B cell (primary cell): ENCODE measurements around the gene ZNF580.

Experiments
- CTCF ChIP-seq: fragments of 200-600 bp; IDR thresholded peaks from one replicate; pipeline ENCODE4 v1.8.0; 2022; ENCODE audit warnings: antibody characterized with exemption, mild to moderate bottlenecking
- EZH2 ChIP-seq: IDR thresholded peaks from 2 replicates; pipeline ENCODE4 v1.6.1; 2012; ENCODE audit warnings: borderline replicate concordance, low read depth, mild to moderate bottlenecking, moderate library complexity, low read length; ENCODE audit not compliant: insufficient read depth, poor library complexity, severe bottlenecking

GRCh38 chr19:55648585-55649267 lies 7.9 kb downstream of the ZNF580 start:
- TF ChIP-seq CTCF, result no peak
- TF ChIP-seq EZH2, result no peak
